ENCODE measurements around the gene TAF6.
A peak's percentile ranks its signal among the peaks of the same experiment; 100 is the strongest.

The TAF6 gene

DNA sequence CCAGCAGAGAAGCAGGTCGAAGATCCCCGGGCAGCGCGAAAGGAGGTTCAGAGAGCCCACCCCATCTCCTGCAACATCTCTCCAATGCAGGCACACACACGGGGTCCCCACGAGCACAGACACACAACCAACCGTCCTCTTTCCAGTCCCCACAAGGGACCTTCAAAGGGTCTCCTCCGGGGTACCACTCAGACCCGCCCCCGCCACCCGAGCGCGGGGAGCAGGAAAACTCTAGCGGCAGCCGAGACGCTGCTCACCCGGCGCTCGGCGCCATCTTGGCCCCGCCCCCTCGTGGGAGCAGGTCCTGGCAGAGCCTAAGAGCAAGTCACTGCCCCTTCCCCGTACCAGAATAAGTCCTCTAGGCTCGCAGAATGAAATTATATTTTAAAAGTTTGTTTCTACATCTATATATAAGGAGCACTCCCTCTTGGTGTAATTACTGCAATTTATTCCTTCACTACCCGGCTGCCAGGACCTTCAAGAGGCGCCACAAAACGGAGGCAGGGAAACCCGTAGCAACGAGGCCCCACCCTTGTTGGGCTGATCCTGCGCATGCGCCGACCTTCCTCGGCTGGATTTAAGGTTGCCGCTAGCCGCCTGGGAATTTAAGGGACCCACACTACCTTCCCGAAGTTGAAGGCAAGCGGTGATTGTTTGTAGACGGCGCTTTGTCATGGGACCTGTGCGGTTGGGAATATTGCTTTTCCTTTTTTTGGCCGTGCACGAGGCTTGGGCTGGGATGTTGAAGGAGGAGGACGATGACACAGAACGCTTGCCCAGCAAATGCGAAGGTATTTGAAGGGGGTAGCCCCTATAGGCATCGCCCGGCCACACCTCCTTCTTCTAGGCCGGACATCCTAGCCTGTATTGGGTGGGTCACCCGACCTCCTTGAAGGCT lies at the start of gene TAF6, which contains the start of gene CNPY4:
Gene TAF6 (minus strand): TSS at position 287 of the 898 bp plus-strand sequence. CDS start 5,149 bp downstream, outside the sequence.
Gene CNPY4 (plus strand): TSS at position 563 of the 898 bp plus-strand sequence. CDS start 111 bp downstream, at position 674.
- peak; percentile 97 for DNase-seq (ENCODE audit: insufficient read length, low spot score)
- FAIRE-seq: peak; percentile 86

GRCh38 chr7:100167912-100168323 lies 48.8 kb upstream of the TAF6 start:
- FAIRE-seq (no peak), DNase-seq (ENCODE audit: insufficient read length, low spot score) (no peak)

GRCh38 chr7:100166970-100167911 lies 48.1 kb upstream of the TAF6 start:
- FAIRE-seq: no peak
- DNase-seq (ENCODE audit: insufficient read length, low spot score): no peak

- no peak for DNase-seq (ENCODE audit: insufficient read length, low spot score)
- no peak for FAIRE-seq
Measured at GRCh38 chr7:100166317-100166940, 47.3 kb upstream of the TAF6 start.

DNA sequence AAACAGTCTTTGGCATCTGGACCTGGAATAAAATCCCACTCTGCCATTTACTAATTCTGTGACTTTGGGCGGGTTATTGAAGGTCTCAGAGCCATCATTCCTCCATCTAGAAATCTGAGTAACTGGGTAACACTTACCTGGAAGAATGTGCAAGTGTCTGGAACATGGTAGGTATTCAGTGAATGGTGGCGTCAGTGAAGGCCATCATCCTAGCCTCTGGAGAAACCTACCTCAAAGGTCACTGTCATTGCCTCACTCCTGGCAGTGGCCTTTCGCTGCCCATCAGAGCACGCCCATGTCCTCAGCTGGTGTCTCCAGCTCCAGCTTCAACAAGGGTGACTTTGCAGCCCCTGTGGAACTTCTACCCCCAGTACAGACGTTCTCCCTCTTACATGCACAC lies 44.7 kb upstream of the TAF6 start:
- no peak for DNase-seq (ENCODE audit: insufficient read length, low spot score)
- no peak for FAIRE-seq

GRCh38 chr7:100163006-100163531 lies 43.9 kb upstream of the TAF6 start:
- FAIRE-seq (no peak), DNase-seq (ENCODE audit: insufficient read length, low spot score) (no peak)

- DNase-seq (ENCODE audit: insufficient read length, low spot score) (no peak), FAIRE-seq (no peak)
Measured at GRCh38 chr7:100160067-100160466, 40.9 kb upstream of the TAF6 start.

- no peak for DNase-seq (ENCODE audit: insufficient read length, low spot score)
- FAIRE-seq: no peak
Measured at GRCh38 chr7:100159099-100159623, 40.0 kb upstream of the TAF6 start.

GRCh38 chr7:100158229-100159098 lies 39.3 kb upstream of the TAF6 start, which contains the start of gene TRAPPC14:
TRAPPC14 (minus strand) TSS chr7:100158723; CDS start chr7:100158499, 224 bp downstream.
- DNase-seq (ENCODE audit: insufficient read length, low spot score): peak; percentile 93
- FAIRE-seq: peak; percentile 21

GRCh38 chr7:100157334-100158228 lies 38.4 kb upstream of the TAF6 start:
- FAIRE-seq (no peak), DNase-seq (ENCODE audit: insufficient read length, low spot score) (no peak)

DNA sequence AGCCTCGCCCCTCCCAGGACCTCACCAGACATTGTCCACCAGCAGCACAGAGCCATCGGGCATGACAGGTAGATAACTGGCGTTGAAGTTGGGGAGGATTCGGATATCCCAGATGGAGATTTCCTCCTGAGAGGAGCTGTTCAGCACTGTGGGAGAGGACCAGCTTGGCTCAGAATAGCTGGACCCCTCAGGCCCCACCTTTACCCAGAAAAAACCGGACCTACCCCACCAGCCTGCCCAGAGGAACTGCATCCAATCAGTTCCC lies 37.8 kb upstream of the TAF6 start:
- FAIRE-seq (no peak), DNase-seq (ENCODE audit: insufficient read length, low spot score) (no peak)

DNA sequence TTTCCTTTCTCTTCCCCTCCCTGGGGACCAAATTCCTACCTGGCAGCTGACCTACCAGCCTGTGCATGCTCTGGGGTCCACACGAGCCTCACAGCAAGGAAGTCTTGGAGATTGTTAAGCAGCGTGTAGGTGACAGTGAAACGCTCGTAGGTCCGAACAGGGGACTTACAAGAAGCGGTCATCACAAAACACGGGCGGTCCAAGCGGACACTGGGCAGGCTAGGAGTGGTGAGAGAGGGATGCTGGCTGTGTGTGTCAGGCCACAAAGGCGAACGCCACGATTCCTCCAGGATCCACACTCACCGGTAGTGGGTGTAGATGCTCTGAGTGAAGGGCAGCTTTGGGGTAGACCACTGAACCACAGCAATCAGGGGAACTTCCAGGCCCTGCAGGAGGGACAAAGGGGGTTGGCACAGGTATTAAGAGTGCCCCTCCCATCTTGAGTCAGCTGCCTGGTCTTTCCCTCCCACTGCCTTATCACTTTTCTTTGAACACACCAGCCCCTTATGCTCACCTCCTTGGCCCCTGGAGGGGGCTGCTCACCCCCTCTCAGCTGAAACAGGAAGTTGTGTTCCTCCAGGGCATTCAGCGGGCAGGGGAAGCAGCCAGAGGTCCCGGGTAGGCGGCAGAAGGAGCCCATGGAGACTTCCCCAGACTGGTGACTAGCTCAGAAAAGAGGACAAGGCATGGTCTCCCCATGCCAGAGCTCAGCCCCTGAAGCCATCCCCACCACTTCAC lies 37.3 kb upstream of the TAF6 start:
- FAIRE-seq (no peak), DNase-seq (ENCODE audit: insufficient read length, low spot score) (no peak)

DNA sequence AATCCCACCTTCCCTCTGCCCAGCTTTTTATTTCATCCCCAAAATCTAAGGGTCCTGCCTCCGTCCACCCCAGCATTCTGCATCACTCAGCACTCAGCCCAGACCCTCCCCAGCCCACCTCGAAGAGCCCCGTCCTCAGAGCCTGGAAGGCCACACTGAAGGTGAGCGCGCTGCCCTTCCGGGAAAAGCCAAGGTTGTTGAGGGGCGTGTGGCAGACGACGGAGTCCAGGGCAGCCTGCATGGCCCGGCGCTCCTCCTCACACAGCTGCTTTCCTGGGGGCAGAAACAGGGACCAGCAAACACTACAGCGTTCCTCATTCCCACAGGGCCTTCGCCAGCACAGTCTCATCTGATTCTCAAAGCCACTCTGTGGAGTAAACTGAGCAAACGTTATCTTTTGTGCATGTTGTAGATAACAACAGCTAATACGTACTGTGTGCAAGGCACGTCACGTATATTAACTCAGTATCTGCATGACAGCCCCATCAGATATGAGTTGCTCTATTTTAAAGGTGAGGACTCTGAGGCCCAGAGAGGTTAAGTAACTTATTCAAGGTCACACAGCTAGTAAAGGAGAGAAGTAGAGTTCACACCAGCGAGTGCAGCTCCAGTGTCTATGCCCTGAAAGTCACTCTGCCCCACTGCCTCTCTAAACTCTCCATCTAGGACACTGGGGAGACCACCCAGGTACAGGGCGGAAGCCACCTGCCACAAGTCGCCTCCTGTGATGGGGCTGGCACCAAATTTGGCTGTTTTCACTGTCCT lies 36.6 kb upstream of the TAF6 start:
- no peak for DNase-seq (ENCODE audit: insufficient read length, low spot score)
- FAIRE-seq: no peak

GRCh38 chr7:100154651-100155491 lies 35.7 kb upstream of the TAF6 start:
- FAIRE-seq: no peak
- no peak for DNase-seq (ENCODE audit: insufficient read length, low spot score)

- FAIRE-seq (no peak), DNase-seq (ENCODE audit: insufficient read length, low spot score) (no peak)
Measured at GRCh38 chr7:100153708-100154535, 34.8 kb upstream of the TAF6 start.

Measured in GM19239 (cell line).